GM19395 (cell line): ENCODE data around the gene ANK2.

Experiments used
- ATAC-seq: cut with Tn5 transposase; IDR thresholded peaks from one replicate; pipeline ENCODE4 v1.9.1; 2021; ENCODE audit warnings: mild to moderate bottlenecking, moderate library complexity; ENCODE audit not compliant: unreplicated experiment

ANK2 gene

GRCh38 chr4:113273721-113274220 is 224.3 kb downstream of the ANK2 start:
- ATAC-seq = no peak

GRCh38 chr4:113276464-113277170 is 227.2 kb downstream of the ANK2 start:
- no peak for ATAC-seq

GRCh38 chr4:113278324-113278934 is 229.0 kb downstream of the ANK2 start:
- peak; percentile 99 for ATAC-seq

- no peak for ATAC-seq
Observed at GRCh38 chr4:113285501-113285900, 236.0 kb downstream of the ANK2 start.

- ATAC-seq = no peak
Observed at GRCh38 chr4:113288257-113288656, 238.8 kb downstream of the ANK2 start.

- no peak for ATAC-seq
Observed at GRCh38 chr4:113288696-113289095, 239.2 kb downstream of the ANK2 start.

GRCh38 chr4:113289766-113290165 is 240.3 kb downstream of the ANK2 start:
- no peak for ATAC-seq

- no peak for ATAC-seq
Observed at GRCh38 chr4:113290666-113291065, 241.2 kb downstream of the ANK2 start.

GRCh38 chr4:113292371-113293042 is 243.1 kb downstream of the ANK2 start:
- ATAC-seq = no peak

GRCh38 chr4:113293043-113293560 is 243.6 kb downstream of the ANK2 start:
- ATAC-seq = no peak

GRCh38 chr4:113293674-113294073 is 244.2 kb downstream of the ANK2 start:
- no peak for ATAC-seq

GRCh38 chr4:113294908-113295307 is 245.5 kb downstream of the ANK2 start:
- ATAC-seq = no peak

- no peak for ATAC-seq
Observed at GRCh38 chr4:113300471-113300928, 251.0 kb downstream of the ANK2 start.

- ATAC-seq = no peak
Observed at GRCh38 chr4:113302051-113302450, 252.6 kb downstream of the ANK2 start.

GRCh38 chr4:113303315-113303714 is 253.9 kb downstream of the ANK2 start:
- ATAC-seq = no peak

- no peak for ATAC-seq
Observed at GRCh38 chr4:113311047-113311446, 261.6 kb downstream of the ANK2 start.

- no peak for ATAC-seq
Observed at GRCh38 chr4:113312529-113312928, 263.1 kb downstream of the ANK2 start.

- no peak for ATAC-seq
Observed at GRCh38 chr4:113314426-113314825, 265.0 kb downstream of the ANK2 start.

GRCh38 chr4:113316879-113317278 is 267.4 kb downstream of the ANK2 start:
- ATAC-seq = peak; percentile 96

- ATAC-seq = no peak
Observed at GRCh38 chr4:113317523-113317922, 268.1 kb downstream of the ANK2 start.

GRCh38 chr4:113322736-113323135 is 273.3 kb downstream of the ANK2 start:
- ATAC-seq = no peak
